SK-N-DZ (cell line): Measurements from ENCODE around the gene KRTAP10-6.
"Not testable (repeated sequence)": the region's sequence is repeated elsewhere in the genome, so short reads cannot be mapped to it uniquely, and the experiment has no call there.

Experiments used
- DNase-seq: peaks from one replicate; pipeline ENCODE4 v3.0.0-alpha.2; 2015; ENCODE audit warnings: low spot score

KRTAP10-6 gene

DNA sequence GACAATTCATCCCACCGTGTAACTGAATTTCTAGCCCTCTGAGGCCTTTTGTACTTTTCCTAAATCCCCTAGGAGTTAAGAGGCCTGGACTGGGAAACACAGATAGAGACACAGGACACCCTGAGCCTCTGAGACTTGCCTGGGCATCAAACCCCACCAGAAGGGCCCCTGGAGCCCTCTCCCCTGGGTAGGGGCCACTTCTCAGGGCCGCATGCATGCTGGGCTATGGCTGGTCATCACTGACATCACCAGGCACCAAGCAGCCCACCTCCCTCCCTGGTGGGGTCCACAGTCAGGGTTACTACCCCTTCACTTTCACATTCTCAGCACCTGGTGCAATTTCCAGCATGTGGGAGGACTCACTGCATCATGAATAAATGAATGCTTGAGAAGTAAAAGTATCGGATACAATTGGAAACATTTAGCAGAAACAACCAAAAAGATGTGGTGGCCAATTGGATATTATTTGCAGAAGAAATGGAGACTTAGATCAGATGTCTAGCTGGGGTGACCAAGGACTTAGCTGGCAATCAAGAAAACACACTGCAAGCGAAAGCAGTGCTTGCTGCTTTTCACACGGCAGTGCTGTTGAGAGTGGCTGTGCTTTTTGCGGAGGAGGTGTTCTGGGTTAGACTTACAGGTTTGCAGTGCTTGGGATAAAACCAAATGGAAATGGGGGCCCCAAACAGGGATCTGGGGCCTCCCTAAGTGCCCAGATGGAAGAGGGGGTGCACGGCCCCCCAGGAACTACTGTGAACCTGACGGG lies 7.1 kb upstream of the KRTAP10-6 start:
- DNase-seq = no peak

DNA sequence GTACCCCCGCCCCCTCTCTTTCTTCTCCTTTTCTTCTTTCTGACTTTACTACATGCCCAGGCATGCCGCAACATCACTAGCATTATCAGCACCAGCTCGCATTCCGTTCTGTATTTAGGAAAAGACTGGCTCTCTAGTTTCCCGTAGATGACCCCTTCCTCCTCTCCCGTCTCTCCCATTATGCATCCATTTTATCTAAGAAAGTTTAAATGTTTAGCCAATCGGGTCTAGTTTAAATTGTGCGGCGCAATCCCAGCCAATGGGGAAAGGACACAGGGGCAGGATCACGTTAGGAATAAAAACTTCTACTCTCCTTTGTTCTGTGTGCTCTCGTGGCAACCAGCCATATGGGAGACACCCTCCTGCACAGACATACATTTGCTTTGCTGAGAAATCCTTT lies 5.8 kb upstream of the KRTAP10-6 start:
- DNase-seq = no peak

DNA sequence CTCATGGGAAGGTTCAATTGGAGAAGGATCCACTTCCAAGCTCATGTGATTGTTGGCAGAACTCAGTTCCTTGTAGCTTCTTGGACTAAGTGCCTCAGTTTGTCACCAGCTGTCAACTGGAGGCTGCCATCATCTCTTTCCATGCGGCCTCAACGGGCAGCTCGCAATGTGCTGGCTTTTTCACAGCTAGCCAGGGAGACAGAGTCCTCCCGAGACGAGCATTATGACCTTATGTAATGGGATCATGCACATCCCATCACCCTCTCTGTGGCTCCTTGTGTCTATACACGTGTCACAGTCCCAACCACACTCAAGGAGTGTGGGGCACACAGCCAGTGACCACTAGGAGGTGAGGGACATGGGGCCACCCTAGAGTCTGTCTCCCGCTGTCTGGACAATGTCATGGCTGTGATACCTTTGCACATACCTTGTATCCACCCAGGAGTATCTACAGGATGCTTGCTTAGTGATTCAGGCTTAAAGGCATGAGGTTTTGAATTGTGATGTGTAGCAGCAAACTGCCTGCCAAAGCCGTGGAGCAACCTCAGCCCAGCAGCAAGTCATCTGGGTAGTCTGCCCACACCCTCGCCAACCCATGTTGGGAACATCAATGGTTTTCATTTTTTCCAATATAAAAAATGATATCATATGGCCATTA lies 3.9 kb upstream of the KRTAP10-6 start:
- no peak for DNase-seq

DNA sequence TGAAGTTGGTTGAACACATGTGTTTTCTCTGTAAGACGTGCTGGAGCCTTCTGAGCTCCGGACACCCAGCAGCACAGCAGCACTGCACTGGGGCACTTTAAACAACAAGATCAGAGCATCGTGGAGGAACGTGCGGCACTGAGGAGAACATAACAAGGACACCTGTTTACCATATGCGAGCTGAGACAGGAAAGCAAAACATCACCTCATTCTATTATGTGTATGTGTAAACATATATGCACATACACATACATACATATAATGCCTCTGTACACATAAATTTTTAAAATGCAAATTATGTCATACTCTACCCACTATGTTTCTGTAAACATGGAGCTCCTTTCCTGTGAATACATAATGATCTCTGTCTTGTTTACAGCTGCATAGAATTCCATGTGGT lies 3.2 kb upstream of the KRTAP10-6 start:
- no peak for DNase-seq

DNA sequence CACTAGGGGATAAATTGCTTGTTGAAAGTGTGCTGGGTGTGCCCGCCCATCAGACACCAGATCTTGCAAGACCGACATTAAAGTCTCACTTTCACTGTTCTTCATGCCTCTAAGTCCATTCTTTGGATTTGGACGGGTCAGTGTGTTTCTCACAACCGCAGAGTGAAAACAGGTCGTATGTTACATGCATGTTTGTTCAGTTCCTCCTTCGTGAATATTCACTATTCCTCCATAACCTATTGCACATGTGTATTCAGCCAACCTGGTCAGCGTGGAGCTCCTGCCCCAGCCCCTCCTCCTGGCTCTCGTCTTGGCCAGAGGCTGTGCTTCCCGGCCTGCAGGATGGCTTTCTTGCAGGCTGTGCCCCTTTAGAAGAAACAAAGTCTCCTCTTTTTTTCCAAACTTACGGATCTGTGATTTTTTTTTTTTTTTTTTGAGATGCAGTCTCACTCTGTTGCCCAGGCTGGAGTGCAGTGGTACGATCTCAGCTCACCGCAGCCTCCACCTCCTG lies 2.2 kb upstream of the KRTAP10-6 start:
- DNase-seq = no peak

DNA sequence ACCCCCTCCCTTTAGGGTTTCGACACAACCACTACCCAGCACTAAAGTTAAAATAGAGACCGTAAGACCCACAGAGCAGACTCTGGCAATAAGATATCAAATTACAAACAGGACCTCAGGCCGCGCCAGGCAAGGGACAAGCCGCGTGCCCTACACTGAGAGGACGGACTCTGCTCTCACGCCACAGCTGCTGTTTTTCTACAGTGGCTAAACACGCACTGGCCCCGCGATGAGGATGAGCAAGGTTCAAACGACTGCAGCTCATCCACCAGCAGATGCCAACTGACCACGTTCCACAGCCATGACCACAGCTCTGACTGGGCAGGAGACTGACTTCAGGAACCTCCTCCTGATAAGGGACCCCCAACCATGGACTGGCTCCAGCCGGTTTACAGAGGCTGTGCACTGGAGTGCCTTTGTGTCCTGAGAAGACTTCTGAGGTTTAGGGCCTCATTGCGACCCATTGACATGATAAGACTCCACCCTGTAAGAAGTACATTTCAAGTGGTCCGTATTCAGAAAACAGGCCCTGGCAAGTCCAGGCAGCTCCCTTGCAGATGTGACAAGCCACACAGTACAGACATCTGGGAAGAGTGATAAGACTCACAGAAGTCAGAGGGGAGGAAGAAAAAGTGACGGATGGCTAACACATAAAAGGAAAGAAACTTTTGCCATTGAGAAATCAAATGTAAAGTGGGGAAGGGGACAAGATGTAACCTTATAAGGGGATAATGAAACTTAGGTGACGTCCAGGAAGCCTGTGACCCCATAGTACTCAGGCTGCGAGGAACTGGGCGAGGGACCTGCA lies 1.5 kb upstream of the KRTAP10-6 start:
- no peak for DNase-seq

DNA sequence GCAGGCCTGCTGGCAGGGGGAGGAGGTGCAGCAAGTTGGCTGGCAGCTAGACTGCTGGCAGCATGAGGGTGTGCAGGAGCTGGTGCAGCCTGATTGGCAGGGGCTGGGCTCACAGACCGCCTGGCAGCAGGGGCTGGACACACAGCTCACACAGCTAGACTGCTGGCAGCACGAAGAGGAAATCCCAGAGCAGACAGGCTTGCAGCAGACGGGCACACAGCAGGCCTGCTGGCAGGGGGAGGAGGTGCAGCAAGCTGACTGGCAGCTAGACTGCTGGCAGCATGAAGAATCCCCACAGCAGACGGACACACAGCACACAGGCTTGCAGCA lies 539 bp downstream of the KRTAP10-6 start:
- DNase-seq = not testable (repeated sequence)

DNA sequence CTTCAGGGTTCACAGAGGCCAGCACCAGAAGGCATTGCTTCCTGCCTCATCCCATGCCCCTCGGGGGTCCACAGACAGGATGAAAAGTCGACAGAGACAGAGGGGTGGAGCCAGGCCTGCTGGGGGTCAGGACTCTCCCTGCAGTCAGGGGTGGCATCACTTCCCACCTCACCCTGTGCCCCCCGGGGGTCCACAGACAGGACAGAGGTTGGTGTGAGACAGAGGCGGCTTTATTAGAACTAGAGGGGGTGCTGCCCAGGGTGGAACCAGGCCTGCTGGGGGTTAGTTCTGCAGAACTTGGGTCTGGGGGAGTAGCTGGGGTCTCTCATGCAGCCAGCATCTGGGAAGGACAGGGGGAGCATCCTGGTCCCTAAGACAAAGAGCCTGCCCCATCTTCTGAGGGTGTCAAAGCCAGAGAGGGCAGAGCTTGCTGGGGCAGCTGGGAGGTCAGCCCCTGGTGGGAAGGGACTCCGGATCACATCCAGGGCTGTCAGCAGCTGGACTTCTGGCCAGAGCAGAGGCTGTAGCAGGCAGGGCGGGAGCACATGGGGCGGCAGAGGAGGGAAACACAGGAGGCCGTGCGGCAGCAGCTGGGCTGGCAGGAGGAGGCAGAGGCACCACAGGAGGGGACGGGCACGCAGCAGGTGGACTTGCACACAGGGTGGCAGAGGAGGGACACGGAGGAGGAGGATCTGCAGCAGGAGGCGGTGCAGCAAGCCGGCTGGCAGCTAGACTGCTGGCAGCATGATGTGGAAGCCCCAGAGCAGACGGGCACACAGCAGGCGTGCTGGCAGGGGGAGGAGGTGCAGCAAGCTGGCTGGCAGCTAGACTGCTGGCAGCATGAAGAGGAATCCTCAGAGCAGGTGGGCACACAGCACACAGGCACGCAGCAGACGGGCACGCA lies 1.2 kb downstream of the KRTAP10-6 start:
- not testable (repeated sequence) for DNase-seq

DNA sequence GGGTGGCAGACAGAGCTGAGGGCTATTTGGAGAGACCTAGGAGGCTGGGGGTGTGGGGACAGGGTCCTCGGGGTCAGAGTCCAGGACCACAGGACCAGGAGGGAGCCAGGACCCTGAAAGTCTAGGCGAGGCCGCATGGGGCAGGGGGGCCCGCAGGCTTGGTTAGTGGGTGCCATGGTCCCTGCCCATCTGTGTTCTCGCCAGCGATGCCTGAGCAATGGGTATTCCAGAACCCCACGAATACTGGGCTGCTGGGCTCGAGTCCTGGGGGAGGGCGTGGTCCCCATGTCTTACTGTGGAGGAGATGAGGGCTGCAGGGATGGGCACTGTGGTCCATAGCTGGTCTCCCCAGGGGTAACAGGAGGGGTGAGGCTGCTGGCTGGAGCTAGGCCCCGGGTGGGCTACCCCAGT lies 2.0 kb downstream of the KRTAP10-6 start:
- DNase-seq = no peak

DNA sequence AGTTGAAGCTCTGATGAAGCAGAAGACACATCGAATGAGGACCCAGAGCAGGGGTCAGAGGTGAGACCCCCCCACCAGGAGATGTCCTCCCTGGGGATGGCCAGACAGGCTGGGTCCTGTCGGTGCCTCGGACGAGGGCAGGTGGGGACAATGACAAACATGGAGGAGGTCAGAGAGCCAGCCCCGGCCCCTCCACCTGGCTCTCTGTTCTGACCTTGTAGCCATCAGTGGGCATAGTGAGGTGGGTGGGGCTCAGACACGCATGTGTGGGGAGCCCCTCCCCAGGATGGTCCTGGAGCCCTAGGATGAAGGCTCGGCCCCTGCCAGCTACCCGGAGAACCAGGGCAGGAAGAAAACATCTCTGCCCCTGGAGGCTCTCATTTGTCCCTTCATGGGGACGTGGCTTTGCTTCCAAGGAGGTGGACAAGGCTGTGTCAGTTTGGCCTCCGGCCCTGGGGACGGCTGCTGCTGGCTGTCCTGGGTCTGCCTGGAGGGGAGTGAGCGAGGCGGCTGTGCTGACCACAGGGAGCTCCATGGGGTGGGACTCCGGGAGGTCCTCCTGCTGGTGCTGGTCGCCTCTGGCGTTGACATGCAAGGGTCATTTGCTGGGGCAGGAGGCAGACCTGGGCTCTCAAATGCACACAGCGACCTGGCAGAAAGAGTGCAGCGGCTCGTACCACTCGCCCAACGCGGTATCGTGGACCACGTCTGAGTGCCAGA lies 2.6 kb downstream of the KRTAP10-6 start:
- no peak for DNase-seq

DNA sequence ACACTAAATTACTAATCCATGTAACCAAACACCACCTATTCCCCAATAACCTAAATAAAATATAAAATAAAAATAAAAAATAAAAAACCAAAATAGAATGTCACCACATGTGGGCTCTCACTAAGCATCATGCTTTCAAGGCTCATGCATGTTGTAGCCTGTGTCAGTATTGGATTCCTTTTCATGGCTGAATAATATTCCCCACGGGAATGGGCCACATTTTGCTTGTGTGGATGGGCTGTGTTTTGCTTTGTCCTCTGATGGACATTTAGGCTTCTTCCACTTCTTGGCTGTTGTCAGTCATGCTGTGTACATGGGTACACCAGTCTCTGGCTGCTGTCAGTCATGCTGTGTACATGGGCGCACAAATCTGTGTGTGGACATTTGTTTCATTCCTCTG lies 3.2 kb downstream of the KRTAP10-6 start:
- DNase-seq = no peak

DNA sequence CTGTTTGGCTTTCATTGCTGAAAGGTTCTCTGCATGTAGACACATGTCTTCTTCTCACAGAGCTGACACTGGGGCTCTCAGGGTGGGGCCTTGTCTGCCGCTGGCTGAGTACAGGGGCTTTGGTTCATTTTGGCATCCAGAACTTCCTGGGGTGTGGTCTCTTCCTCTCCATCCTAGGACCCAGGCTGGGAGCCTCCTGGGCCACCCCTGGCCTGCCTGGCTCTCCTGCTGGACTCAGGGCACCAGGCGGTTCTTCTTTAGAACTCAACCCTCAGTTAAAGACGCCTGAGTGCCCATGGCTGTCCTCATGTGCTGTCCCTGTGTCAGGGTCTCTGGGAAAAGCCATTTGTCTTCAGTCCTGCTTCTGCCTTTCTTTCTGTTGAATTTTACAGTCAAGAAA lies 6.4 kb downstream of the KRTAP10-6 start:
- no peak for DNase-seq

DNA sequence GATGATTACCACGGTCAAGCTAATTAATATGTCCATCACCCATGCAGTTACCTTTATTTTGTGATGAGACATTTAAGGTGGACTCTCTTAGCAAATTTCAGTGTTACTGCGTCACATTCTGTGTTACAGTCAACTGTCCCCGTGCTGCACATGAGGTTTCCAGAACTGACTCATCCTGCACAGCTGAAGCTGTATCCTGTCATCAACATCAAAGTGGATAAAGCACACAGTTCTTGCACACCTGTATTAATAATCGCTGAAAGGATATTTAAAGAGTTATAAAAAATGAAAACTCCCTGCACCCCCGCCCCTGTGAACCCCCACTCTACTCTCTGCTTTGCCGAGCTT lies 8.5 kb downstream of the KRTAP10-6 start:
- DNase-seq = no peak

DNA sequence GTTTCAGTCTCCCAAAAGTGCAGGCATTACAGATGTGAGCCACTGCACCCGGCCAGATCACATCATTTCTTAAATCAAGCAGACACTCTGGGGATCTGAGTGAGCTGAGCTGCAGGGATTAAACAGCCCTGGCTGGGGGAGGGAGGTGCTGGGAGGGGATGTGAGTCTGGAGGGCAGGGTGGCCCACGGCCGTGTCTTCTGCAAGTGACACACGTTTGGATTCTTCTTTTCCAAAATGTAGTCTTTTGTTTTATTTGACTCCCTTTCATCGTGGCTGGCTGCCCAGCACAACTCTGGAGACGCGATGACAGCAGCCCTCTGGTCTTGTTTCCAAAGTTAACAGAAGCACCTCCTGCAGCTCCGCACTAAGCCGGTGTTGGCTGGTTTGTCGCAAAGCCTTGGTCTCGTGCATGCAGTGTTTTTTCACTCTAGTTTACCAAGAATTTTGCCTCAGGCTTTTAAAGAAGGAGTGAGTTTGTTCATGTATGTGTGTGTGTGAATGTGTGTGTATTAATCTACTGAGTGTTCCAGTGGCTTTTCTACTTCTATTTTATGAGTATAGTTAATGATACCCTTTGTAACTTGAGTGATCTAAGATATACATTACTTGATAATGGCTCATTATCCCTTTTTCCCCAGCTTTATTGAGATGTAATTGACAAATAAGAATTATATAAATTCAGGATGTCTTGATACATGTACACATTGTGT lies 9.1 kb downstream of the KRTAP10-6 start:
- no peak for DNase-seq

DNA sequence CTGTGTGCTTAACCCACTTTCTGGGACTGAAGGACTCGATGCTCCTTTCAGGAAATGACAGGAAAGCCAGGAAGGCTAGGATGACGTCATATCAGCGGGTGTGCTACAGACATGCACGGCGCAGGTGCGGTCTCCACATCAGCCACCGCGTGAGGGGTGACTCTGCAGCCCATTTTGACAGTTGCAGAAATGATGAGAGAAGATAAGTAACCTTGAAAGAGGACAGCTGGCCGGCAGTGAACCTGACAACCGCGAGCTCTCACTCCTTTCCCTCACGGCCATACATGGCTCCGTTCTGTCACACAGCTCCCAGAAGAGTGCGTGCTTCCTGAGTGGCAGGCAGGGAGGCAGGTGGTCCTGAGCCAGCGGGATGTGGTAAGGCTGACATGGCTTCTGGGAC lies 10.2 kb downstream of the KRTAP10-6 start:
- DNase-seq = no peak

DNA sequence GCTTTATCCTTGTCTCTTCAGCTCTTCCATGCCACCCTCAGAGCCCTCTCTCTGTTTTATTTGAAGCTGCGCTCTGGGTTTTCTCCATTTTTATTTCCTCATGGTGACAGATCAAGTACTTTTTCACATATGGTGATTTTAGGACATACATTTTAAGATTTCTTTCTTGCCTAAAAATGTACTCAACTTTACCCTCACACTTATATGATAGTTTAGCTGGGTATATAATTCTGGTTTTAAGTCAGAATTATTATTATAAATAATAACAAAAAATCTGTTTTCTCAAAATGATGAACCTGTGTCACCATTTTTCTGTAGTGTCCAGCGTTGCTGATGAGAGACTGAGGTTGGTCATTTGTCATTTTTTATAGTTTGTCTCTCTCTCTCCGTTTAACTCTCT lies 11.1 kb downstream of the KRTAP10-6 start:
- no peak for DNase-seq

DNA sequence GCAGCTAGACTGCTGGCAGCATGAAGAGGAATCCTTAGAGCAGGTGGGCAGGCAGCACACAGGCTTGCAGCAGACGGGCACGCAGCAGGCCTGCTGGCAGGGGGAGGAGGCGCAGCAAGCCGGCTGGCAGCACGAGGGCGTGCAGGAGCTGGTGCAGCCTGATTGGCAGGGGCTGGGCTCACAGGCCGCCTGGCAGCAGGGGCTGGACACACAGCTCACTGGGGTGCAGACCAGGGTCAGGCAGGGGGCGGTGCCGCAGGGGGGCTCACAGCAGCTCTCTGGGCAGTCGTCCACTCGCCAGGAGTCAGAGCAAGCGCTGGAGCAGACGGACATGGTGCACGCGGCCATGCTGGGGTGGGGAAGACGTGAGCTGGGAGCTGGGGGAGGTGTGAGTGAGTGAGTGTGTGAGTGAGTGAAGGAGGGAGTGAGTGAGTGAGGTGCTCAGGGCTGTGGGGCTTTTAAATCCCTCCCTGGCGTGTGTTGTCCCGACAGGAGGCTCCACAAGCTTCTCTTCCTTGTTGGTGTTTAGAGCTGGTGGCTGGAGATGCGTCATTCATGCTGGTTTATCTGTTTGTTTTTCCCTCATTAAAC lies 12.0 kb downstream of the KRTAP10-6 start, which contains the start of gene KRTAP10-5:
TSS of gene KRTAP10-5 (minus strand) at position 374 of the 591 bp plus-strand sequence. CDS start at position 348, 26 bp downstream.
- not testable (repeated sequence) for DNase-seq

DNA sequence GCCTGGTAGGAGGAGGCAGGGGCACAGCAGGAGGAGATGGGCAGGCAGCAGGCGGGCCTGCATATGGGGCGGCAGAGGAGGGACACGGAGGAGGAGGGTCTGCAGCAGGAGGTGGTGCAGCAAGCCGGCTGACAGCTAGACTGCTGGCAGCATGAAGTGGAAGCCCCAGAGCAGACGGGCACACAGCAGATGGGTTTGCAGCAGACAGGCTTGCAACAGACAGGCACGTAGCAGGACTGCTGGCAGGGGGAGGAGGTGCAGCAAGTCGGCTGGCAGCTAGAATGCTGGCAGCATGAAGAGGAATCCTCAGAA lies 12.5 kb downstream of the KRTAP10-6 start:
- DNase-seq = no peak

DNA sequence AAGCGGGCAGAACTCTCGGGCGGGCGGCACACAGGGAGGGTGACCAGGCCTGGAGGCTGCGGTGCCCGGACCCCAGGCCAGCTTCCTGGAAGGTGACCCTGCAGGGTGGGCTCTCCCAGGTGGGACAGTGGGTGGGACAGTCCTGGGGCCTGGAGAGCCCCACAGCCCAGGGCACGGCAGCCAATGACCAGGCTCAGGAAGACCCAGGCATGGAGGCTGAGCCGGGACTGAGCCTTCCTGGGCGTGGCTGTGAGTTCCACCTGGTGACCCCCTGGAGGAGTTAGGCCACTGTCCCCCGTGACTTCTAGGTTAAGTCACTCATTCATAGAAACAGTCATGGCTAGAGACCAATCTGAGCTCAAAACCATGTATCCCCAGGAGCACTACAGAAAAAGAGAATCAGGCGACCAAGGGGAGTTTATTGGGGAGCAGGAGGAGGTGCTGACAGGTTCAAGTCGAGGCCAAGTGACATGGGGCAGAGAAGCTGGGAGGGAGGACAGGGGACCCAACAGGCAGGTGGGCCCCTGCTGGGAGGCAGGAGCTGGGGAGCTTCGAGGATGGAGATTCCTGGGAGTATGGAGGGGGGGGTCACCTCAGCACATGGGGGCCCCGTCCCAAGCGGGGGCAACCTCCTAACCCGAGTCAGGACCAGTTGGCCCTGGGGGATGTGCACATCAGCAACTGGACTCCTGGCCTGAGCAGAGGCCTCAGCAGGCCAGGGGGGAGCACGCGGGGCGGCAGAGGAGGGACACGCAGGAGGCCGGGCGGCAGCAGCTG lies 13.1 kb downstream of the KRTAP10-6 start:
- no peak for DNase-seq
